ENCODE results near the gene ARSD. TPM values are rescaled to one million over a fixed set of nuclear protein-coding genes. Genes with fewer than 3 reads are reported as not detected.
"Not testable (repeated sequence)": the region's sequence is repeated elsewhere in the genome, so short reads cannot be mapped to it uniquely, and the experiment has no call there.

Gene ARSD
- total RNA-seq, 1 experiment from 2014 or later, result 12.7 TPM

DNA sequence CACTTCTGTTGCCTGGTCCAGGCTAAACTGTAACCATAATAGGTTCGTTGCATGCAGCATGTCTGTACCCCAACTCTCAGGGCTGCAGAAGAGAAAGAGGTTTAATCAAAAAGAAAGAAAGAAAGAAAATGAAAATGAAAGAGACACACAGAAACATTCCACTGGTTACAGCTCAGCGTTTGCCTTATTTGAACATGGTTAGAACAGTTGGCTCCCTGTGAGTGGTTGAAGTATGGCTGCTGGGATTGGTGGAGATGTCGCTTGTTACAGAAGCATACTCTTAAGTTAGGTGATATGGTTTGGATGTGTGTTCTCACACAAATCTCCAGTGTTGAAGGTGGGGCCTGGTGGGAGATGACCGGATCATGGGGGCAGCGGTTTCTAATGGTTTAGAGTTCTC lies 36.3 kb downstream of the ARSD start:
- Histone ChIP-seq H3K36me3 (ENCODE audit: control insufficient read depth, insufficient read depth, low read length) (no peaks in the 10 kb centered on the region), H3K9me3 (ENCODE audit: control insufficient read depth, insufficient read depth, low read depth, low read length) (no peaks in the 10 kb centered on the region), H3K4me1 (ENCODE audit: control insufficient read depth, insufficient read depth, low read length) (no peaks in the 10 kb centered on the region), H3K27ac (ENCODE audit: low read length) (no peak overlapping the region), H3K4me3 (ENCODE audit: low read depth in 2 of 2, low read length in 2 of 2) (no peak overlapping the region), H3K27me3 (ENCODE audit: control insufficient read depth, insufficient read depth, low read length) (no peaks in the 10 kb centered on the region)
- intact Hi-C loops (cut with micrococcal nuclease; ENCODE audit: unreplicated experiment), result no loop called here
- POLR2A ChIA-PET, result no interaction called here
- TF ChIP-seq CTCF (IDR thresholded peaks at IDR 0.05), result no peak
- no peak for TF ChIP-seq TCF7L2 (IDR thresholded peaks at IDR 0.05; ENCODE audit: low read depth, low read length)
- no peak for TF ChIP-seq POLR2AphosphoS5 (IDR thresholded peaks at IDR 0.05; ENCODE audit: low read depth, low read length)
- TF ChIP-seq SIN3A (IDR thresholded peaks at IDR 0.05; ENCODE audit: borderline replicate concordance, insufficient read depth, low read depth, low read length), result no peak
- TF ChIP-seq, protein P1, sequence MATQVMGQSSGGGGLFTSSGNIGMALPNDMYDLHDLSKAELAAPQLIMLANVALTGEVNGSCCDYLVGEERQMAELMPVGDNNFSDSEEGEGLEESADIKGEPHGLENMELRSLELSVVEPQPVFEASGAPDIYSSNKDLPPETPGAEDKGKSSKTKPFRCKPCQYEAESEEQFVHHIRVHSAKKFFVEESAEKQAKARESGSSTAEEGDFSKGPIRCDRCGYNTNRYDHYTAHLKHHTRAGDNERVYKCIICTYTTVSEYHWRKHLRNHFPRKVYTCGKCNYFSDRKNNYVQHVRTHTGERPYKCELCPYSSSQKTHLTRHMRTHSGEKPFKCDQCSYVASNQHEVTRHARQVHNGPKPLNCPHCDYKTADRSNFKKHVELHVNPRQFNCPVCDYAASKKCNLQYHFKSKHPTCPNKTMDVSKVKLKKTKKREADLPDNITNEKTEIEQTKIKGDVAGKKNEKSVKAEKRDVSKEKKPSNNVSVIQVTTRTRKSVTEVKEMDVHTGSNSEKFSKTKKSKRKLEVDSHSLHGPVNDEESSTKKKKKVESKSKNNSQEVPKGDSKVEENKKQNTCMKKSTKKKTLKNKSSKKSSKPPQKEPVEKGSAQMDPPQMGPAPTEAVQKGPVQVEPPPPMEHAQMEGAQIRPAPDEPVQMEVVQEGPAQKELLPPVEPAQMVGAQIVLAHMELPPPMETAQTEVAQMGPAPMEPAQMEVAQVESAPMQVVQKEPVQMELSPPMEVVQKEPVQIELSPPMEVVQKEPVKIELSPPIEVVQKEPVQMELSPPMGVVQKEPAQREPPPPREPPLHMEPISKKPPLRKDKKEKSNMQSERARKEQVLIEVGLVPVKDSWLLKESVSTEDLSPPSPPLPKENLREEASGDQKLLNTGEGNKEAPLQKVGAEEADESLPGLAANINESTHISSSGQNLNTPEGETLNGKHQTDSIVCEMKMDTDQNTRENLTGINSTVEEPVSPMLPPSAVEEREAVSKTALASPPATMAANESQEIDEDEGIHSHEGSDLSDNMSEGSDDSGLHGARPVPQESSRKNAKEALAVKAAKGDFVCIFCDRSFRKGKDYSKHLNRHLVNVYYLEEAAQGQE (IDR thresholded peaks at IDR 0.05; ENCODE audit: insufficient read depth in 1 of 2, low read depth in 2 of 2, low read length in 1 of 2), result no peak
- BruUV-seq (replicated peaks), result no TSS peak
- in situ Hi-C loops (cut with HindIII; ENCODE audit: low pct_unique_long_range_greater_than_20kb, low sequenced_read_pairs), result no loop called here
- CTCF ChIA-PET, result no interaction called here
- no peak for DNase-seq (ENCODE audit: low read depth, low spot score)
- ATAC-seq, result no peak

- peak overlapping the region in 1 of 2 experiments; percentile 47; a peak in 1 of 4 replicates for H3K4me3 ChIP-seq (ENCODE audit: low read depth in 2 of 2, low read length in 2 of 2)
- POLR2A ChIA-PET; intact Hi-C loops (cut with micrococcal nuclease; ENCODE audit: unreplicated experiment); BruUV-seq (replicated peaks); DNase-seq (ENCODE audit: low read depth, low spot score); H3K27me3 ChIP-seq (ENCODE audit: control insufficient read depth, insufficient read depth, low read length); H3K27ac ChIP-seq (ENCODE audit: low read length); ATAC-seq; H3K36me3 ChIP-seq (ENCODE audit: control insufficient read depth, insufficient read depth, low read length); in situ Hi-C loops (cut with HindIII; ENCODE audit: low pct_unique_long_range_greater_than_20kb, low sequenced_read_pairs); H3K4me1 ChIP-seq (ENCODE audit: control insufficient read depth, insufficient read depth, low read length); H3K9me3 ChIP-seq (ENCODE audit: control insufficient read depth, insufficient read depth, low read depth, low read length); CTCF ChIA-PET: not testable (repeated sequence)
Observed at GRCh38 chrX:2890536-2891460, 38.3 kb downstream of the ARSD start.
